OCI-LY1 (cell line): Measurements from ENCODE around the gene PLEKHD1.

Experiments used
- H2AFZ ChIP-seq: fragments of 200-600 bp; sonication (generic), shearing (Covaris generic); 2 replicates; pipeline ENCODE4 v1.6.0; 2014; ENCODE audit warnings: antibody characterized with exemption, mild to moderate bottlenecking, low read length
- H3F3A ChIP-seq: fragments of 200-600 bp; sonication (generic), shearing (Covaris generic); 2 replicates; pipeline ENCODE4 v1.6.0; 2014; ENCODE audit warnings: mild to moderate bottlenecking, antibody characterized with exemption, low read length, moderate library complexity; ENCODE audit not compliant: insufficient read depth
- H3K27ac ChIP-seq: fragments of 200-600 bp; sonication (generic); 2 replicates; pipeline ENCODE4 v1.5.1; 2014; ENCODE audit warnings: low read length, mixed run types, mild to moderate bottlenecking, low read depth; ENCODE audit not compliant: poor library complexity, severe bottlenecking
- H3K27me3 ChIP-seq: fragments of 200-600 bp; sonication (generic); 2 replicates; pipeline ENCODE4 v1.6.0; 2014; ENCODE audit warnings: antibody characterized with exemption, mild to moderate bottlenecking, low read length, moderate library complexity; ENCODE audit not compliant: insufficient read depth
- H3K36me3 ChIP-seq: fragments of 200-600 bp; sonication (generic); 2 replicates; pipeline ENCODE4 v1.6.1; 2014; ENCODE audit warnings: mild to moderate bottlenecking, antibody characterized with exemption, low read length, moderate library complexity, mixed read lengths; ENCODE audit not compliant: insufficient read depth
- H3K4me1 ChIP-seq: fragments of 200-600 bp; sonication (generic); 2 replicates; pipeline ENCODE4 v1.5.1; 2014; ENCODE audit warnings: mild to moderate bottlenecking, low read length, moderate library complexity; ENCODE audit not compliant: insufficient read depth, severe bottlenecking
- H3K4me2 ChIP-seq: fragments of 200-600 bp; sonication (generic), shearing (Covaris generic); 2 replicates; pipeline ENCODE4 v1.6.1; 2014; ENCODE audit warnings: low read length
- H3K4me3 ChIP-seq: fragments of 200-600 bp; sonication (generic); 2 replicates; pipeline ENCODE4 v1.5.1; 2014; ENCODE audit warnings: low read length, low read depth, mild to moderate bottlenecking, mixed read lengths; ENCODE audit not compliant: poor library complexity, severe bottlenecking
- H3K79me2 ChIP-seq: fragments of 200-600 bp; shearing (Covaris generic); 2 replicates; pipeline ENCODE4 v1.6.1; 2016; ENCODE audit warnings: mixed run types, low read length, mixed read lengths; ENCODE audit not compliant: insufficient read depth
- H3K9ac ChIP-seq: fragments of 200-600 bp; sonication (generic), shearing (Covaris generic); 2 replicates; pipeline ENCODE4 v1.6.1; 2014; ENCODE audit warnings: mild to moderate bottlenecking, low read length, mixed read lengths
- H3K9me2 ChIP-seq: fragments of 200-600 bp; sonication (generic), shearing (Covaris generic); 2 replicates; pipeline ENCODE4 v1.6.1; 2014; ENCODE audit warnings: low read depth, mild to moderate bottlenecking, low read length, mixed read lengths
- H3K9me3 ChIP-seq: fragments of 200-600 bp; shearing (Covaris generic); 2 replicates; pipeline ENCODE4 v1.6.1; 2014; ENCODE audit warnings: low read length, mixed read lengths
- H4K20me1 ChIP-seq: fragments of 200-600 bp; sonication (generic), shearing (Covaris generic); 2 replicates; pipeline ENCODE4 v1.6.0; 2016; ENCODE audit warnings: mild to moderate bottlenecking, low read length; ENCODE audit not compliant: insufficient read depth
- CTCF ChIP-seq: fragments of 200-600 bp; sonication (generic), shearing (Covaris generic); IDR thresholded peaks from 2 replicates; pipeline ENCODE4 v1.5.1; 2017; ENCODE audit warnings: mild to moderate bottlenecking, antibody characterized with exemption, low read length, moderate library complexity, mixed read lengths
- EZH2 ChIP-seq: fragments of 200-600 bp; sonication (generic), shearing (Covaris generic); IDR thresholded peaks from 2 replicates; pipeline ENCODE4 v1.8.0; 2017; ENCODE audit warnings: borderline replicate concordance, mixed run types, mild to moderate bottlenecking, antibody characterized with exemption, low read length, moderate library complexity, mixed read lengths

The PLEKHD1 gene

GRCh38 chr14:69560826-69561225 lies 76.3 kb downstream of the PLEKHD1 start:
- Histone ChIP-seq H3K27me3 (no peaks in the 10 kb centered on the region), H3K4me2 (no peak overlapping the region)

GRCh38 chr14:69561893-69562292 lies 77.4 kb downstream of the PLEKHD1 start:
- H4K20me1 ChIP-seq, result no peaks in the 10 kb centered on the region
- no peaks in the 10 kb centered on the region for H3K79me2 ChIP-seq
- no peak overlapping the region for H3K4me3 ChIP-seq
- no peak overlapping the region for H3K9ac ChIP-seq
- no peaks in the 10 kb centered on the region for H3K9me3 ChIP-seq
- no peaks in the 10 kb centered on the region for H3K9me2 ChIP-seq
- no peak overlapping the region for H2AFZ ChIP-seq
- TF ChIP-seq EZH2, result no peak
- no peak for TF ChIP-seq CTCF
- H3K27me3 ChIP-seq, result no peaks in the 10 kb centered on the region
- H3K4me2 ChIP-seq, result no peak overlapping the region
- no peaks in the 10 kb centered on the region for H3K4me1 ChIP-seq
- H3F3A ChIP-seq, result no peaks in the 10 kb centered on the region
- H3K27ac ChIP-seq, result no peak overlapping the region
- no peaks in the 10 kb centered on the region for H3K36me3 ChIP-seq

More at GRCh38 chr14:69560826-69561225, 76.3 kb downstream of the PLEKHD1 start:
- H3K79me2 ChIP-seq, result no peaks in the 10 kb centered on the region
- H3F3A ChIP-seq, result no peaks in the 10 kb centered on the region
- no peaks in the 10 kb centered on the region for H3K9me2 ChIP-seq
- H2AFZ ChIP-seq, result no peak overlapping the region
- H4K20me1 ChIP-seq, result no peaks in the 10 kb centered on the region
- no peak overlapping the region for H3K27ac ChIP-seq
- H3K9me3 ChIP-seq, result no peaks in the 10 kb centered on the region
- TF ChIP-seq CTCF (no peak), EZH2 (no peak)
- no peaks in the 10 kb centered on the region for H3K36me3 ChIP-seq
- H3K4me3 ChIP-seq, result no peak overlapping the region
- H3K9ac ChIP-seq, result no peak overlapping the region
- H3K4me1 ChIP-seq, result no peaks in the 10 kb centered on the region

GRCh38 chr14:69567563-69567962 lies 83.0 kb downstream of the PLEKHD1 start:
- Histone ChIP-seq H3K4me2 (no peak overlapping the region), H2AFZ (no peak overlapping the region), H3K36me3 (no peaks in the 10 kb centered on the region), H3K4me1 (no peaks in the 10 kb centered on the region), H4K20me1 (no peaks in the 10 kb centered on the region), H3K9me3 (no peaks in the 10 kb centered on the region), H3K27ac (no peak overlapping the region), H3F3A (no peaks in the 10 kb centered on the region), H3K9ac (no peak overlapping the region), H3K27me3 (no peaks in the 10 kb centered on the region), H3K9me2 (no peaks in the 10 kb centered on the region), H3K79me2 (no peaks in the 10 kb centered on the region), H3K4me3 (no peak overlapping the region)
- TF ChIP-seq CTCF (no peak), EZH2 (no peak)
